ENCODE results near the gene ZNF423.

Gene ZNF423

GRCh38 chr16:49637511-49637910, 218.4 kb downstream of the ZNF423 start:
- no peak for DNase-seq

DNA sequence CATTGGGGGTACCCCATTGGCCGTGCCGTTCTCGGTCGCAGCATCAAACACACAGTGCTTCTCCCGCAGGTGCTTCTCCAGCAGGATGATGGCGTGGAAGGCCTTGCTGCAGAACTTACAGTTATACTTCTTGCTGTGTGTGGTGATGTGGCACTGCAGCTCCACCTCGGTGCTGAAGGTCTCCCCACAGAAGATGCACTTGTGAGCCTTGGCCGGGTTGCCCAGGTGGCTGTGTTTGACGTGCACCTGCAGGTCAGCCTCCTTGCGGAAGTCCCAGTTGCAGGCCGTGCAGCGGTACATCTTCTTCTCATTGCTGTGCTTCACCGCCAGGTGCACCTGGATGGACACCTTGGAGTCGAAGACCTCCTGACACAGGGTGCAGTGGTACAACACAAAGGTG, 219.3 kb downstream of the ZNF423 start:
- no peak for DNase-seq

- DNase-seq, result no peak
Measured at GRCh38 chr16:49635591-49636581, 220.0 kb downstream of the ZNF423 start.

GRCh38 chr16:49635009-49635350, 220.9 kb downstream of the ZNF423 start:
- no peak for DNase-seq

DNA sequence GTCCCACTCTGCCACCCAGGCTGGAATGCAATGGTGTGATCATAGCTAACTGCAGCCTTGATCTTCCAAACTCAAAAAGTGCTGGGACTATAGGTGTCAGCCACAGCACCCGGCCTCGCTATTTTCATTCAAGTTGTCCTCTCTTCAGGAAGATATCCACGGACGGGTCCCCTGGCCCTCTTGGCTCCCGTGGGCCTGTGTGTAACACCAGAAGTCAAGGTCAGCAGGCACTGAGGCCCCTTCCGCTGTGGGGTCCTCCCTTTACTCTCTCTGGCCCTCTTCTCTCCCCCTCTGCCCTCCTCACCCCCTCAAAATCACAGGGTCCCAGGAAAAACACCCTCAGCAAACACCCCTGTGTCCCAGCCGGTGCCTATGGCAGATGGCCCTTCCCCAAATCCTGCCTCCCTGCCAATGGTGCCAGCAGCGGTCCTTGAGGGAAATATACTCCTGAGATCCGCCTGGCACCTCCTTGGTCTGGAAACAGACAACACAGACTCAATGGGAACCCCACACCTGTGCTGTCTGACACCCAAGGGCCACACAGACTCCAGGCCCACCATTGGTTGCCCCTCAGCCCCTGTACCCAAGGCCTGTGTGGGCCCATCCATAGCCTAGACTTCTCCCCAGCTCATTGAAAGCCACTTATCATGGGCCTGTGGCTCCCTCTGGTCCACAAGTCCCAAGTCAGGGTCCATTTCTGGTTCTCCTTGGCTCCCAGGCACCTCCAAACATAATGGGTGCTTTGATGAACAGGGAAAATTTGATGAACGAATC, 221.5 kb downstream of the ZNF423 start:
- DNase-seq, result no peak

GRCh38 chr16:49632795-49633184, 223.1 kb downstream of the ZNF423 start:
- DNase-seq, result no peak

DNA sequence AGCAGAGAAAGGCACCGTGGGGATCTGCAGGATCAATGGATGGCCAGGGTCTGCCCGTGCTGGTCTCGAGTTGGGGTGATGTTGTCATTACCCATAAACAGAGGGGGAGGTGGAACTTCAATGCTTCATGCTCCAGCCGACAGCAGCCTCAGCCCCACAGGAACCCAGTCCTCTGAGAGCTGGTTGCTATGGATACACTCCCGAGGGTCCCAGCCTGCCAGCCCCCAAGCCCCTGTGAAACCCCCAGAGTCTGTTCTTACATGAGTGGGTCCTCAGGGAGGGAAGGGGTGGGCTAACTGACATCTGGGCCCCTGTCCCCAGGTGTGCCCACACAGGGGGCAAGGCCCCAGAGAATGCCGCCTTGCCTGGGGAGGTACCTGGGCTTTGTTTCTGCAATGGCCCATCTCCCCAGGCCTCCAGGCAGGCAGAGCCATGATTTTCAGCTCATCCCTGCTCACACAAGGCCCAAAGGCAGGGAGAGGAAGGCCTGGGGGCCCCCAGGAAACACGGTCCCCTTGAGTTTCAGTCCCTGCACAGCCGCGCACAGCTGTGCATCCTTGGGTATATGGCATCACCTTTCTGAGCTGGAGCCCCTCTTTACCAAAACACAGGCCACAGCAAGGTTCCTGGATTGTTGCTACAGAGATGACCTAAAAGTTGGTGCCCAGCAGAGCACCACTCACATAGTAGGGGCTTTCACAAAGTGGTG, 223.7 kb downstream of the ZNF423 start:
- no peak for DNase-seq

- DNase-seq, result no peak
Measured at GRCh38 chr16:49631187-49632041, 224.5 kb downstream of the ZNF423 start.

GRCh38 chr16:49630783-49631182, 225.1 kb downstream of the ZNF423 start:
- no peak for DNase-seq

GRCh38 chr16:49629851-49630250, 226.1 kb downstream of the ZNF423 start:
- DNase-seq, result no peak

DNA sequence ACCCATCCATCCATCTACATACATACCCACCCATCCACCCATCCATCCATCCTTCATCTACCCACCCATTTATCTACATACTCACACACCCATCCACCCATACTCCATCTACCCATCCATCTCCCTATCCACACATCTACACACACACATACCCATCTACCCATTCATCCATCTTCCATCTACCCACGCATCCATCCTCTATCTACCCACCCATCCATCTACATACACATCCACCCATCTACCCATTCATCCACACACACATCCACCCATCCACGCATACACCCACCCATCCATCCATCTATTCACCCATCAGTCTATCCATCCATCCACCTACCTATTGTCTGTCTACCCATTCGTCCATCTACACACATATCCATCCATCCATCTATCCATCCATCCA, 227.8 kb downstream of the ZNF423 start:
- DNase-seq, result no peak

- no peak for DNase-seq
Measured at GRCh38 chr16:49625311-49626065, 230.4 kb downstream of the ZNF423 start.

- no peak for DNase-seq
Measured at GRCh38 chr16:49623501-49624266, 232.2 kb downstream of the ZNF423 start.

- DNase-seq, result peak in 1 of 2 donors; percentile 5
Measured at GRCh38 chr16:49622421-49623402, 233.2 kb downstream of the ZNF423 start.

- no peak for DNase-seq
Measured at GRCh38 chr16:49622084-49622390, 233.9 kb downstream of the ZNF423 start.

- DNase-seq, result no peak
Measured at GRCh38 chr16:49621241-49622083, 234.4 kb downstream of the ZNF423 start.

- DNase-seq, result no peak
Measured at GRCh38 chr16:49620869-49621240, 235.1 kb downstream of the ZNF423 start.

- DNase-seq, result no peak
Measured at GRCh38 chr16:49620158-49620868, 235.6 kb downstream of the ZNF423 start.

Data from inflammatory macrophage (primary cell).